Measurements from ENCODE around the gene PLEKHM3.

DNA sequence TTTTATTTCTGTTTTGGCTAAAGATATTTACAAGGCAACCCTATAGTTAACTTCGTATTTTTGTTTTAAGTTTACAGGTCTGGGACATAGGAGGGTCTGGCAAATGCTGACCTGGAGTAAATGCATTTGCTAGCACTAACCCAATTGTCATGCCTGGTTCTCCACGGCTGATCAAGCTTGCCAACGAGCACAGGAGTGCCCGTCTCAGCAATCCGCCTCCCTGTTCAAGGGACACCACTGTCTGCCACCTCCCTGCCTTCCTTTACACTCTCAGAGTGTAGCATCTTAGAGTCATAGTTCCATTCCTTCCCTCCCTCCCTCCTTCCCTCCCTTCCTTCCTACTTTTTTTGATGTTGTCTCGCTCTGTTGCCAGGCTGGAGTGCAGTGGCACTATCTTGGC lies 104.6 kb downstream of the PLEKHM3 start:
- TF ChIP-seq, protein P1, sequence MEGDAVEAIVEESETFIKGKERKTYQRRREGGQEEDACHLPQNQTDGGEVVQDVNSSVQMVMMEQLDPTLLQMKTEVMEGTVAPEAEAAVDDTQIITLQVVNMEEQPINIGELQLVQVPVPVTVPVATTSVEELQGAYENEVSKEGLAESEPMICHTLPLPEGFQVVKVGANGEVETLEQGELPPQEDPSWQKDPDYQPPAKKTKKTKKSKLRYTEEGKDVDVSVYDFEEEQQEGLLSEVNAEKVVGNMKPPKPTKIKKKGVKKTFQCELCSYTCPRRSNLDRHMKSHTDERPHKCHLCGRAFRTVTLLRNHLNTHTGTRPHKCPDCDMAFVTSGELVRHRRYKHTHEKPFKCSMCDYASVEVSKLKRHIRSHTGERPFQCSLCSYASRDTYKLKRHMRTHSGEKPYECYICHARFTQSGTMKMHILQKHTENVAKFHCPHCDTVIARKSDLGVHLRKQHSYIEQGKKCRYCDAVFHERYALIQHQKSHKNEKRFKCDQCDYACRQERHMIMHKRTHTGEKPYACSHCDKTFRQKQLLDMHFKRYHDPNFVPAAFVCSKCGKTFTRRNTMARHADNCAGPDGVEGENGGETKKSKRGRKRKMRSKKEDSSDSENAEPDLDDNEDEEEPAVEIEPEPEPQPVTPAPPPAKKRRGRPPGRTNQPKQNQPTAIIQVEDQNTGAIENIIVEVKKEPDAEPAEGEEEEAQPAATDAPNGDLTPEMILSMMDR (conservative IDR thresholded peaks at IDR 0.05; ENCODE audit: low read depth in 2 of 2): no peak
- no peak for TF ChIP-seq EZH2 (IDR thresholded peaks at IDR 0.05; ENCODE audit: low read depth, unreplicated experiment)
- TF ChIP-seq CREB1 (CRISPR knock-in tag; IDR thresholded peaks at IDR 0.05; ENCODE audit: low read depth): no peak
- no peak for TF ChIP-seq POLR2AphosphoS5 (IDR thresholded peaks at IDR 0.05; ENCODE audit: low read depth)
- TF ChIP-seq ZNF331 (CRISPR knock-in tag; IDR thresholded peaks at IDR 0.05; ENCODE audit: low read depth): no peak
- TF ChIP-seq, protein P2, sequence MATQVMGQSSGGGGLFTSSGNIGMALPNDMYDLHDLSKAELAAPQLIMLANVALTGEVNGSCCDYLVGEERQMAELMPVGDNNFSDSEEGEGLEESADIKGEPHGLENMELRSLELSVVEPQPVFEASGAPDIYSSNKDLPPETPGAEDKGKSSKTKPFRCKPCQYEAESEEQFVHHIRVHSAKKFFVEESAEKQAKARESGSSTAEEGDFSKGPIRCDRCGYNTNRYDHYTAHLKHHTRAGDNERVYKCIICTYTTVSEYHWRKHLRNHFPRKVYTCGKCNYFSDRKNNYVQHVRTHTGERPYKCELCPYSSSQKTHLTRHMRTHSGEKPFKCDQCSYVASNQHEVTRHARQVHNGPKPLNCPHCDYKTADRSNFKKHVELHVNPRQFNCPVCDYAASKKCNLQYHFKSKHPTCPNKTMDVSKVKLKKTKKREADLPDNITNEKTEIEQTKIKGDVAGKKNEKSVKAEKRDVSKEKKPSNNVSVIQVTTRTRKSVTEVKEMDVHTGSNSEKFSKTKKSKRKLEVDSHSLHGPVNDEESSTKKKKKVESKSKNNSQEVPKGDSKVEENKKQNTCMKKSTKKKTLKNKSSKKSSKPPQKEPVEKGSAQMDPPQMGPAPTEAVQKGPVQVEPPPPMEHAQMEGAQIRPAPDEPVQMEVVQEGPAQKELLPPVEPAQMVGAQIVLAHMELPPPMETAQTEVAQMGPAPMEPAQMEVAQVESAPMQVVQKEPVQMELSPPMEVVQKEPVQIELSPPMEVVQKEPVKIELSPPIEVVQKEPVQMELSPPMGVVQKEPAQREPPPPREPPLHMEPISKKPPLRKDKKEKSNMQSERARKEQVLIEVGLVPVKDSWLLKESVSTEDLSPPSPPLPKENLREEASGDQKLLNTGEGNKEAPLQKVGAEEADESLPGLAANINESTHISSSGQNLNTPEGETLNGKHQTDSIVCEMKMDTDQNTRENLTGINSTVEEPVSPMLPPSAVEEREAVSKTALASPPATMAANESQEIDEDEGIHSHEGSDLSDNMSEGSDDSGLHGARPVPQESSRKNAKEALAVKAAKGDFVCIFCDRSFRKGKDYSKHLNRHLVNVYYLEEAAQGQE (IDR thresholded peaks at IDR 0.05; ENCODE audit: unreplicated experiment): no peak
- TF ChIP-seq NANOG (IDR thresholded peaks at IDR 0.05; ENCODE audit: borderline replicate concordance): no peak
- TF ChIP-seq EZH2phosphoT487 (IDR thresholded peaks at IDR 0.05; ENCODE audit: unreplicated experiment): no peak

Measured in GM23338 (cell line).